Activated naive CD4-positive, alpha-beta T cell treated with Interleukin-2 at 50 U/mL for 16 hours (primary cell): ENCODE measurements around the gene TIE1.
"Not testable (repeated sequence)": the region's sequence is repeated elsewhere in the genome, so short reads cannot be mapped to it uniquely, and the experiment has no call there.

Experiments
- DNase-seq: peaks from one replicate; pipeline ENCODE4 v3.0.0-alpha.2; 2020

Gene TIE1

GRCh38 chr1:43366179-43366578 lies 65.4 kb downstream of the TIE1 start:
- no peak for DNase-seq

GRCh38 chr1:43366601-43367025 lies 65.8 kb downstream of the TIE1 start:
- no peak for DNase-seq

- DNase-seq, result peak; percentile 58
These were observed 66.5 kb downstream of the TIE1 start for GRCh38 chr1:43367026-43367903.

- DNase-seq, result peak; percentile 89
These were observed 67.3 kb downstream of the TIE1 start, which contains the start of gene ELOVL1 for GRCh38 chr1:43367904-43368645. ELOVL1 (minus strand) TSS chr1:43368011; CDS start chr1:43365609, 2,402 bp downstream.

GRCh38 chr1:43368646-43369020 lies 67.9 kb downstream of the TIE1 start:
- DNase-seq, result no peak

GRCh38 chr1:43369779-43370178 lies 69.0 kb downstream of the TIE1 start:
- not testable (repeated sequence) for DNase-seq

- no peak for DNase-seq
These were observed 69.8 kb downstream of the TIE1 start for GRCh38 chr1:43370564-43370963.

- no peak for DNase-seq
These were observed 71.4 kb downstream of the TIE1 start for GRCh38 chr1:43372172-43372571.
